NCI-H2227 (cell line): ENCODE measurements around the gene NAV2.

ENCODE experiments used
- DNase-seq: peaks from one replicate; lab custom pipeline; 2025; ENCODE audit not compliant: unreplicated experiment; lab: John Stamatoyannopoulos, UW

Gene NAV2

GRCh38 chr11:20031155-20032001, 318.7 kb downstream of the NAV2 start:
- DNase-seq, result no peak

- no peak for DNase-seq
These were observed 319.5 kb downstream of the NAV2 start for GRCh38 chr11:20032127-20032526.

GRCh38 chr11:20032577-20033260, 320.1 kb downstream of the NAV2 start:
- no peak for DNase-seq

- no peak for DNase-seq
These were observed 321.2 kb downstream of the NAV2 start for GRCh38 chr11:20033806-20034205.

GRCh38 chr11:20034941-20035340, 322.3 kb downstream of the NAV2 start:
- no peak for DNase-seq

- DNase-seq, result no peak
These were observed 322.7 kb downstream of the NAV2 start for GRCh38 chr11:20035375-20035700.

GRCh38 chr11:20035701-20036601, 323.3 kb downstream of the NAV2 start:
- DNase-seq, result no peak

- DNase-seq, result no peak
These were observed 324.1 kb downstream of the NAV2 start for GRCh38 chr11:20036626-20037335.

GRCh38 chr11:20037396-20038153, 324.9 kb downstream of the NAV2 start:
- no peak for DNase-seq

- DNase-seq, result no peak
These were observed 325.8 kb downstream of the NAV2 start for GRCh38 chr11:20038412-20038811.

- no peak for DNase-seq
These were observed 326.3 kb downstream of the NAV2 start for GRCh38 chr11:20038972-20039371.

- no peak for DNase-seq
These were observed 328.9 kb downstream of the NAV2 start for GRCh38 chr11:20041499-20041898.

GRCh38 chr11:20042045-20042639, 329.5 kb downstream of the NAV2 start:
- DNase-seq, result no peak

- DNase-seq, result peak; percentile 74
These were observed 330.2 kb downstream of the NAV2 start for GRCh38 chr11:20042811-20043341.

GRCh38 chr11:20043992-20044391, 331.4 kb downstream of the NAV2 start:
- DNase-seq, result no peak

GRCh38 chr11:20045098-20045688, 332.6 kb downstream of the NAV2 start:
- DNase-seq, result no peak

GRCh38 chr11:20046416-20046815, 333.8 kb downstream of the NAV2 start:
- no peak for DNase-seq

- no peak for DNase-seq
These were observed 334.6 kb downstream of the NAV2 start for GRCh38 chr11:20047006-20047768.
